Stomach (tissue), 9 donors: ENCODE measurements around the gene SF3A2. TPM values are rescaled to one million over a fixed set of nuclear protein-coding genes. Genes with fewer than 3 reads are reported as not detected.

Experiments
- DNase-seq, 2 donors: peaks; one replicate each; pipeline versions ENCODE4 v3.0.0 to v3.0.0-alpha.2; 2013 to 2019
- H3K27ac ChIP-seq, 5 donors: fragments of 200-600 bp in 4 of 5; sonication (generic) in 4 of 5; one replicate each; pipeline ENCODE4 v1.5.1; 2013 to 2019; ENCODE audit warnings: mild to moderate bottlenecking in 1 of 5, moderate library complexity in 1 of 5
- H3K27me3 ChIP-seq, 3 donors: fragments of 200-600 bp; sonication (generic); one replicate each; pipeline ENCODE4 v1.5.1; 2017 to 2019; ENCODE audit warnings: mixed run types in 1 of 3
- H3K36me3 ChIP-seq, 4 donors: fragments of 200-600 bp; sonication (generic); 1 replicate in 3 of 4; 2 replicates in 1 of 4; pipeline ENCODE4 v1.5.1; 2016 to 2019
- H3K4me1 ChIP-seq, 4 donors: fragments of 200-600 bp; sonication (generic); one replicate each; pipeline ENCODE4 v1.5.1; 2016 to 2019
- H3K4me3 ChIP-seq, 4 donors: fragments of 200-600 bp; sonication (generic) in 3 of 4; one replicate each; pipeline ENCODE4 v1.5.1; 2016 to 2019; ENCODE audit warnings: mild to moderate bottlenecking in 1 of 4
- H3K9me3 ChIP-seq, 4 donors: fragments of 200-600 bp; sonication (generic); one replicate each; pipeline ENCODE4 v1.5.1; 2016 to 2019
- EP300 ChIP-seq: sonication (generic); formaldehyde crosslinking; IDR thresholded peaks from one replicate; pipeline ENCODE4 v1.6.1; 2017; ENCODE audit warnings: antibody characterized with exemption
- POLR2A ChIP-seq, 4 donors: fragments of 450-650 bp; IDR thresholded peaks; one replicate each; pipeline ENCODE4 v1.6.1; 2016; ENCODE audit warnings: antibody characterized with exemption in 4 of 4, control low read depth in 2 of 4, mild to moderate bottlenecking in 1 of 4, moderate library complexity in 1 of 4
- POLR2AphosphoS5 ChIP-seq, 3 donors: sonication (generic); formaldehyde crosslinking; IDR thresholded peaks; one replicate each; pipeline ENCODE4 v1.6.1; 2016; ENCODE audit warnings: antibody characterized with exemption in 3 of 3
- WGBS, 5 donors: extraction: QIAGEN DNeasy Blood & Tissue Kit in 3 of 5; methylation state at CpG; one replicate each; pipeline versions ENCODE4 v1.1.5 to v1.1.7; 2013 to 2018; 5-methylcytosine and 5-hydroxymethylcytosine counted together
- intact Hi-C: fragments of 100-400 bp; cut with DNase I; formaldehyde crosslinking; loops from one replicate; pipeline ENCODE4 v1.15.1; 2023; ENCODE audit warnings: low total_unique reads
- polyA plus RNA-seq, 3 donors: library from polyadenylated mRNA; stranded (reverse); fragments of 200-250 nt; gene quantifications; one replicate each; pipeline ENCODE4 v1.2.3, GENCODE V29; 2013
- total RNA-seq, 5 donors: library from RNA; depleted of rRNA; stranded (reverse); fragments of >200 nt; gene quantifications; one replicate each; pipeline versions ENCODE4 v1.1.0 to v1.2.3, GENCODE V29; 2014 to 2016
- TF ChIP-seq, protein P1 (sequence below), 7 experiments: fragments of 450-650 bp in 4 of 7; fragments of 200-600 bp in 3 of 7; sonication (generic) in 3 of 7; IDR thresholded peaks; one replicate each; pipeline ENCODE4 v1.5.1; 2016 to 2019; ENCODE audit warnings: antibody characterized with exemption in 7 of 7, control low read depth in 2 of 7, mild to moderate bottlenecking in 1 of 7
- donor health status: healthy with polysubstance abuse.
- donor health status: Bipolar disorder and iron deficiency.
- donor health status: healthy.

The SF3A2 gene
- total and polyA plus RNA-seq, 8 donors = 25.8 to 214 (median 37.0) TPM

DNA sequence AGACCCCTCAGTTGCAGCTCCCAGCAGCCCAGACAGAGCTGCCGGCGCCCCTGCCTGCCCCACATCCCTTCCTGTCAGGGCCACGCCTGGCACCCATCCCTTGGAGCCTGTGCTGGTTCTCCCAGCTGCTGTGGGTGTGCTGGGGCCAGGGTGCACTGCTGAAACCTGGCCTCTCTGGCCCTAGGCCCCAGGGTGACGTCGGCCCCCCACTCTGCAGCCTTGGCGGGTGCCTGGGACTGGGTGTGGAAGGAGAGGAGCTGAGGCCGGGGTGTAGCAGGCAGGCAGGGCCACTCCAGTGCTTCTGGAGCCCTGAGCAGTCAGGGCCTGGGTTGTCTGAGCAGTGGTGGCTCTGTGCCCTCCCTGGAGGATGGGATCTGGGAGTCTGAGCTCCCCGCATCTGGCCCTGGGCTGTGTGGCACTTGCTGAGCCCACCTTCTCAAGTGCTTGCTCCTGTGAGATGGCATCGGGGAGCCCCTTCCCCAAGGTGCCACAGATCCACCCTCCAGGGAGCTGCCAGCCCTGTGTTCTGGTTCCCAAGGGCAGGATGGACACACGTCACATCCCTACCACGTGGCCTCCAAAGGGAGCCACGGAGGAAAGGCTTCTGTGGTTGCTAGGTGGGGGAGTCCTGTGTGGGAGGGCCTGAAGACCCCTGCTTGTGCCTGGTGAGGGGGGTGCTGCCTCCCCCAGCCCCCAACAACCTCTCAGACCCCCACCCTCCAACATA lies 5.7 kb upstream of the SF3A2 start:
- peak overlapping the region in 3 of 5 donors; percentile 1 to 38 (median 18) for H3K27ac ChIP-seq
- DNase-seq = no peak

DNA sequence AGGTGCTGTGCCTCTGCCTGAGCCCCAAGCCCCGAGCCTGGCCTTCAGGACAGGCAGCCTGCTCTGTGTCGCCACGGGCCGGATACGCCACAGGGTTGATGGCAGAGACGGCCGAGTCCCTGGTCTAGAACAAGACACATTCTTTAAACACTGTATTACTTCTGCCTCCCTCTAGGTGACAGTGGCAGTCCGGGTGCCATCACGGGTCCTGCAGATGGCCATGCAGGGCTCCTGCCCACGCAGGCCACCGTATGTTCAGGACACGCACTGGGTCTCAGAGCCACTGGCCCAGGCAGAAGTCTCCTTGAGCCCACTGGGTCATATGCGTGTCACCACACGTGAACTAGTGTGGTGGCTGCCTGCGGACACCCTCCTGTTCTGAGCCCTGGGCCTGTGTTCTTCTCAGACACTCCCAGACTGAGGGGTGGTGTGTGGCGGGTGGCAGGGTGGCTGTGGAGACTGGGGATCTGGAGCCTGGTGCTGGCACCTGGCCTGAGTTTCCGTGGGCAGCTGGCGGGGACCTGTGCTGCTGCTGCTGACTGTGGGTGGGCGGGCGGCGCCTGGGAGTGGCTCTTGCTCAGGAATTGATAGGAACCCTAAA lies 4.9 kb upstream of the SF3A2 start:
- intact Hi-C loops = loop anchor here (5.0 to 10.0 kb wide), 4 partner anchors 41 to 93 kb away; partner anchors contain the start of genes LSM7 and SPPL2B

More for the DNA sequence above, 5.7 kb upstream of the SF3A2 start:
- WGBS, 5 donors = 65 to 78% (median 69%) methylated on average over 8 to 12 of the region's 12 CpGs
- Histone ChIP-seq H3K4me1 (peaks cover 17 to 60% (median 38%) of the 10 kb centered on the region in 4 donors), H3K36me3 (peaks cover 46 to 85% (median 83%) of the 10 kb centered on the region in 4 donors), H3K4me3 (no peak overlapping the region), H3K9me3 (no peaks in the 10 kb centered on the region), H3K27me3 (no peaks in the 10 kb centered on the region)
- no peak for TF ChIP-seq POLR2A (IDR thresholded peaks at IDR 0.05)
- TF ChIP-seq POLR2AphosphoS5 (IDR thresholded peaks at IDR 0.05) = no peak
- no peak for TF ChIP-seq EP300
- TF ChIP-seq, protein P1, sequence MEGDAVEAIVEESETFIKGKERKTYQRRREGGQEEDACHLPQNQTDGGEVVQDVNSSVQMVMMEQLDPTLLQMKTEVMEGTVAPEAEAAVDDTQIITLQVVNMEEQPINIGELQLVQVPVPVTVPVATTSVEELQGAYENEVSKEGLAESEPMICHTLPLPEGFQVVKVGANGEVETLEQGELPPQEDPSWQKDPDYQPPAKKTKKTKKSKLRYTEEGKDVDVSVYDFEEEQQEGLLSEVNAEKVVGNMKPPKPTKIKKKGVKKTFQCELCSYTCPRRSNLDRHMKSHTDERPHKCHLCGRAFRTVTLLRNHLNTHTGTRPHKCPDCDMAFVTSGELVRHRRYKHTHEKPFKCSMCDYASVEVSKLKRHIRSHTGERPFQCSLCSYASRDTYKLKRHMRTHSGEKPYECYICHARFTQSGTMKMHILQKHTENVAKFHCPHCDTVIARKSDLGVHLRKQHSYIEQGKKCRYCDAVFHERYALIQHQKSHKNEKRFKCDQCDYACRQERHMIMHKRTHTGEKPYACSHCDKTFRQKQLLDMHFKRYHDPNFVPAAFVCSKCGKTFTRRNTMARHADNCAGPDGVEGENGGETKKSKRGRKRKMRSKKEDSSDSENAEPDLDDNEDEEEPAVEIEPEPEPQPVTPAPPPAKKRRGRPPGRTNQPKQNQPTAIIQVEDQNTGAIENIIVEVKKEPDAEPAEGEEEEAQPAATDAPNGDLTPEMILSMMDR (IDR thresholded peaks at IDR 0.05) = no peak
- intact Hi-C loops = loop anchor here (5.0 to 10.0 kb wide), 4 partner anchors 41 to 94 kb away; partner anchors contain the start of genes LSM7 and SPPL2B

GRCh38 chr19:2232286-2233151 lies 4.1 kb upstream of the SF3A2 start:
- H3K27ac ChIP-seq = peak overlapping the region in 3 of 5 donors; percentile 7 to 96 (median 18)

More for the DNA sequence above, 4.9 kb upstream of the SF3A2 start:
- H3K4me1 ChIP-seq = peaks cover 17 to 60% (median 41%) of the 10 kb centered on the region in 4 donors
- no peak for DNase-seq
- peaks cover 38 to 78% (median 75%) of the 10 kb centered on the region in 4 donors for H3K36me3 ChIP-seq
- H3K4me3 ChIP-seq = no peak overlapping the region
- no peaks in the 10 kb centered on the region for H3K9me3 ChIP-seq
- no peak for TF ChIP-seq EP300
- TF ChIP-seq POLR2AphosphoS5 (IDR thresholded peaks at IDR 0.05) = peak in 1 of 3 donors; percentile 34
- peak overlapping the region in 2 of 5 donors; percentile 18 to 38 for H3K27ac ChIP-seq
- H3K27me3 ChIP-seq = no peaks in the 10 kb centered on the region
- WGBS, 5 donors = 63 to 85% (median 73%) methylated on average over 10 to 21 of the region's 21 CpGs

More at GRCh38 chr19:2232286-2233151, 4.1 kb upstream of the SF3A2 start:
- Histone ChIP-seq H3K36me3 (peaks cover 30 to 70% (median 67%) of the 10 kb centered on the region in 4 donors), H3K9me3 (no peaks in the 10 kb centered on the region), H3K4me3 (no peak overlapping the region), H3K4me1 (peaks cover 21 to 66% (median 48%) of the 10 kb centered on the region in 4 donors), H3K27me3 (no peaks in the 10 kb centered on the region)
- DNase-seq = no peak
- TF ChIP-seq, protein P1 (IDR thresholded peaks at IDR 0.05) = no peak
- no peak for TF ChIP-seq EP300
- TF ChIP-seq POLR2AphosphoS5 (IDR thresholded peaks at IDR 0.05) = no peak
- no peak for TF ChIP-seq POLR2A (IDR thresholded peaks at IDR 0.05)
- 71 to 77% (median 75%) methylated on average over 20 to 30 of the region's 30 CpGs for WGBS, 5 donors
- intact Hi-C loops = loop anchor here (5.0 to 10.0 kb wide), 4 partner anchors 40 to 92 kb away; partner anchors contain the start of genes LSM7 and SPPL2B
